Nephron progenitor cell (in vitro differentiated cells): ENCODE data around the gene TJP1.

Experiments used
- DNase-seq: peaks from one replicate; pipeline ENCODE4 v3.0.0; 2021
- H3K27ac Mint-ChIP-seq: 2 replicates; pipeline ENCODE4 v1.8.0; 2021; ENCODE audit warnings: mild to moderate bottlenecking, moderate library complexity, mixed read lengths
- H3K27me3 Mint-ChIP-seq: 2 replicates; pipeline ENCODE4 v1.8.0; 2021; ENCODE audit warnings: mild to moderate bottlenecking, low read depth, mixed read lengths; ENCODE audit not compliant: poor library complexity
- H3K36me3 Mint-ChIP-seq: 2 replicates; pipeline ENCODE4 v1.8.0; 2021; ENCODE audit warnings: low read depth, mixed read lengths
- H3K4me1 Mint-ChIP-seq: 2 replicates; pipeline ENCODE4 v1.8.0; 2021; ENCODE audit warnings: mixed read lengths
- H3K4me3 Mint-ChIP-seq: 2 replicates; pipeline ENCODE4 v1.8.0; 2021; ENCODE audit warnings: mild to moderate bottlenecking, moderate library complexity, mixed read lengths
- H3K9me3 Mint-ChIP-seq: 2 replicates; pipeline ENCODE4 v1.8.0; 2021; ENCODE audit warnings: mild to moderate bottlenecking, moderate library complexity, mixed read lengths
- TF ChIP-seq, protein P1 (sequence below): fragments of 200-600 bp; sonication (generic); IDR thresholded peaks from 2 replicates; pipeline ENCODE4 v1.5.0; 2021; ENCODE audit warnings: antibody characterized with exemption

Gene TJP1

DNA sequence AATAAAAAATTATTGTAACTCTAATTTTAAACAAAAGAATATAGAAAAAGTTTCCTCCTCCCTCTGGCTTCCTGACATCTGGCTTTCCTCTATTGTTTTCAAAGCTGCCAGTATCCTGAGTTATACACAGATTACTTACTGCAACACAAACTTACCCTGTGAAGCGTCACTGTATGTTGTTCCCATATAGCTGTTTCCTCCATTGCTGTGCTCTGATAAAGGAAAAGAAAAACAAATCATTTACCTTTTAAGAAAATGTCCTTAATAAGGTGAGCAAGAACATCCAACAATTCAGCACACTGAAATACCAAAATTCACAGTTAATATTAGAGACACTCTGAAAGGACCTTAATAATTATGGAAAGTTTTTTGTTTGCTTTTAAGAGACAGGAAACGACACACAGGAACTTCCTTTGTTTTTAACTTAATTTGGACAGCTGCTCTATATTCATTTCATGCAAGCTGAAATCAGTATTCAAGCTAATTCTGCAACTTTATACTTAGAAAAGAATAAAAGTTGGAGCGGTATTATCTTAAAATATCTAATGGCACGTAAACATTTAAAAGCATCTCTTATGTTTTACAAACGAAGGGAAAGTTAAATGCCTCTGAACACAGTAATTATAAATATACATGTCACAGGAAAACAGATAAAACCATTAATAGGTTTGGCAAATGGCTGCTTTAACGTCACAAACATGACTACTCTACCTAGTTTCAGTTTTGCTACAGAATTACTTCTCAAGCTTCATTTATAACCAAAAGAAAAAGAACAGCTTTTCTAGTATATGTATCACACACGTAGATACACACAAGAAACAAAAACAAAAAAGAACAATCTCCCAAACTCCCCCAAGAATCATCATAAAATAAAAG, 21.5 kb downstream of the TJP1 start:
- Mint-ChIP-seq H3K4me1 (peaks cover 17% of the 10 kb centered on the region), H3K27ac (peak overlapping the region; percentile 51)

DNA sequence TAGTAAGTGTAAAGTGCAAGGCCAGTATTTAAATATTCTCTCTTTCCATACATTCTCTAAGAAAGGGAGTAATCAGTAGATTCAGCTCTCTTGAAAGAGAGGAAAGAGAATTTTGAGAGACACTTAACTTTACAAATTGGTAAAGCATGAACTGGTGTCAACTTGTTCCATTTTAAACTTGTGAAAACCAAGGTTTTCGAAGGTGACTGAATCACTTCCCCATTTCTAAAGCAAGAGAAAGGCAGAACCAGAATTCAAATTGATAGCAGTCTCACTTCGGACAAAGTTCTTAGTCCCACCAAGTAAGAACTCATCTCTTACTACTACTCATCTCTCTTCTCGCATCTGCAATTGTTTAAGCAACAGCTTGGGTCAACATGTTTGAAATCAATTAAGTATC, 22.4 kb downstream of the TJP1 start:
- Mint-ChIP-seq H3K27ac (no peak overlapping the region), H3K4me3 (no peak overlapping the region), H3K36me3 (peaks cover 81% of the 10 kb centered on the region), H3K9me3 (peaks cover 53% of the 10 kb centered on the region), H3K27me3 (no peaks in the 10 kb centered on the region), H3K4me1 (peaks cover 12% of the 10 kb centered on the region)
- TF ChIP-seq, protein P1, sequence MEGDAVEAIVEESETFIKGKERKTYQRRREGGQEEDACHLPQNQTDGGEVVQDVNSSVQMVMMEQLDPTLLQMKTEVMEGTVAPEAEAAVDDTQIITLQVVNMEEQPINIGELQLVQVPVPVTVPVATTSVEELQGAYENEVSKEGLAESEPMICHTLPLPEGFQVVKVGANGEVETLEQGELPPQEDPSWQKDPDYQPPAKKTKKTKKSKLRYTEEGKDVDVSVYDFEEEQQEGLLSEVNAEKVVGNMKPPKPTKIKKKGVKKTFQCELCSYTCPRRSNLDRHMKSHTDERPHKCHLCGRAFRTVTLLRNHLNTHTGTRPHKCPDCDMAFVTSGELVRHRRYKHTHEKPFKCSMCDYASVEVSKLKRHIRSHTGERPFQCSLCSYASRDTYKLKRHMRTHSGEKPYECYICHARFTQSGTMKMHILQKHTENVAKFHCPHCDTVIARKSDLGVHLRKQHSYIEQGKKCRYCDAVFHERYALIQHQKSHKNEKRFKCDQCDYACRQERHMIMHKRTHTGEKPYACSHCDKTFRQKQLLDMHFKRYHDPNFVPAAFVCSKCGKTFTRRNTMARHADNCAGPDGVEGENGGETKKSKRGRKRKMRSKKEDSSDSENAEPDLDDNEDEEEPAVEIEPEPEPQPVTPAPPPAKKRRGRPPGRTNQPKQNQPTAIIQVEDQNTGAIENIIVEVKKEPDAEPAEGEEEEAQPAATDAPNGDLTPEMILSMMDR: no peak
- DNase-seq: no peak

More for the DNA sequence above, 21.5 kb downstream of the TJP1 start:
- Mint-ChIP-seq H3K9me3 (peaks cover 46% of the 10 kb centered on the region), H3K27me3 (no peaks in the 10 kb centered on the region), H3K4me3 (no peak overlapping the region), H3K36me3 (peaks cover 78% of the 10 kb centered on the region)
- DNase-seq: no peak
- TF ChIP-seq, protein P1: no peak

DNA sequence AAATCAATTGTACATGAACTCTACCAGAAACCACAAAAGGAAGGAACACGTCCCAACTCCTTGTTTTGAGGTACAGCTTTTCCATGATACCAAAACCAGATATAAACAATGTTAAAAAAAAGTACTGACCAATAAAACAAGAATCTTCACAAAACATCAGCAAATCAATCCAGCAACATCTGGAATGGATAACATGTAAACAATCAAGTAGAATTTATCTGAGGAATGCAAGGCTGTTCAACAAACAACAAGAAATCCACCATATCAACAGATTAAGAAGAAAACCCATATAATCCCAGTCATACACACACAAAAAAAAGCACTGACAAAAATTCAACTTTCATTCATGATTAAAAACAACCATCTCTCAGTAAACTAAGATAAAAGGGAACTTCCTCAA, 26.7 kb downstream of the TJP1 start:
- Mint-ChIP-seq H3K36me3 (peaks cover 87% of the 10 kb centered on the region), H3K4me1 (peaks cover 4% of the 10 kb centered on the region), H3K27me3 (peaks cover 2% of the 10 kb centered on the region), H3K27ac (no peak overlapping the region), H3K4me3 (no peak overlapping the region), H3K9me3 (peaks cover 71% of the 10 kb centered on the region)
- DNase-seq: no peak
- TF ChIP-seq, protein P1: no peak

DNA sequence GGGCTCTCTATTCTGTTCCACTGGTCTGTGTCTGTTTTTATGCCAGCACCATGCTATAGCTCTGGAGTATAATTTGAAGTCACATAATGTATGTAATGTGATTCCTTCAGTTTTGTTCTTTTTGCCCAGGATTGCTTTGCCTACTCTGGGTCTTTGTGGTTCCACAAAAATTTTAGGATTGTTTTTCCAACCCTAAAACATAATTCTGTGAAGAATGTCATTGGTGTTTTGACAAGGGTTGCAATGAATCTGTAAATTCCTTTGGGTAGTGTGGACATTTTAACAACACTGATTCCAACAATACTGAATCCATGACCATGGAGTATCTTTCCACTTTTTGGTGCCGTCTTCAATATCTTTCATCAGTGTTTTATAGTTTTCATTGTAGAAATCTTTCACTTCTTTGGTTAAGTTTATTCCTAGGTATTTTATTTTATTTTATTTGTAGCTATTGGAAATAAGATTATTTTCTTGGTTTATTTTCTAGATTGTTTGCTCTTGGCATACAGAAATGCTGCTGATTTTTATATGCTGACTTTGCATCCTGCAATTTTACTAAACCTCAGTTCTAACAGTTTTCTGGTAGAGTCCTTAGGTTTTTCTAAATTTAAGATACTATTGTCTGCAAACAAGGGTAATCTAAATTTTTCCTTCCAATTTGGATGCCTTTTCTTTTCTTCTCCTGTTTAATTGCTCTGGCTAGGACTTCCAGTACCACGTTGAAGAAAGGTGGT, 29.7 kb downstream of the TJP1 start:
- peaks cover 52% of the 10 kb centered on the region for H3K9me3 Mint-ChIP-seq
- peaks cover 60% of the 10 kb centered on the region for H3K36me3 Mint-ChIP-seq
- peaks cover 2% of the 10 kb centered on the region for H3K27me3 Mint-ChIP-seq
- H3K27ac Mint-ChIP-seq: no peak overlapping the region
- H3K4me3 Mint-ChIP-seq: no peak overlapping the region
- no peaks in the 10 kb centered on the region for H3K4me1 Mint-ChIP-seq
- TF ChIP-seq, protein P1: no peak
- DNase-seq: no peak

DNA sequence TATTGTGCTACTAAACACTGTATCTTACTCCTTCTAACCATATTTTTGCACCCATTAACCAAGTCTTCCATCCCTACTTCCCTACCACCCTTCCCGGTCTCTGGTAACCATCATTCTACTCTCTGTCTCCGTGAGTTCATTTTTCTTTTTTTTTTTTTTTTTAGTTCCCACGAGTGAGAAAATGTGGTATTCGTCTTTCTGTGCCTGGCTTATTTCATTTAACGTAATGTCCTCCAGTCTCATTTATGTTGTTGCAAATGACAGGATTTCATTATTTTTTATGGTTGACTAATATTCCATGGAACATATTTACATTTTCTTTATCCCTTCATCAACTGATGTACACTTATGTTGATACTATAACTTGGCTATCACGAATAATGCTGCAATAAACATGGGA, 31.7 kb downstream of the TJP1 start:
- Mint-ChIP-seq H3K4me3 (no peak overlapping the region), H3K4me1 (peaks cover 6% of the 10 kb centered on the region), H3K27me3 (peaks cover 2% of the 10 kb centered on the region), H3K27ac (no peak overlapping the region), H3K36me3 (peaks cover 57% of the 10 kb centered on the region), H3K9me3 (peaks cover 34% of the 10 kb centered on the region)
- TF ChIP-seq, protein P1: no peak
- no peak for DNase-seq
